ENCODE results near the gene SCLT1. TPM values are rescaled to one million over a fixed set of nuclear protein-coding genes. Genes with fewer than 3 reads are reported as not detected.

The SCLT1 gene
- total and polyA plus RNA-seq, 2 donors (not counting 1 experiment from before 2014, with no cell fraction given): 3.5 to 27.2 TPM

GRCh38 chr4:129064717-129065116 lies 28.6 kb downstream of the SCLT1 start:
- no peak overlapping the region for H3K9ac ChIP-seq (ENCODE audit: low read length)
- peaks cover 17% of the 10 kb centered on the region for H3K9me3 Mint-ChIP-seq (ENCODE audit: insufficient read depth)
- no peak overlapping the region for H3K27ac ChIP-seq (ENCODE audit: low read length in 2 of 2)
- ChIA-PET POLR2A (no interaction called here), CTCF (no interaction called here)
- H4K20me1 ChIP-seq (ENCODE audit: control insufficient read depth, insufficient read depth, low read length, poor library complexity, severe bottlenecking): no peaks in the 10 kb centered on the region
- H3K27ac Mint-ChIP-seq: no peak overlapping the region
- intact Hi-C loops (cut with micrococcal nuclease): no loop called here
- no peaks in the 10 kb centered on the region for H3K27me3 ChIP-seq (replicated peaks in 1 of 4; ENCODE audit: control extremely low read depth in 1 of 4, control insufficient read depth in 3 of 4, insufficient read depth in 4 of 4, low read length in 3 of 4)
- H3K36me3 ChIP-seq (replicated peaks in 1 of 2; ENCODE audit: control extremely low read depth in 1 of 2, control insufficient read depth in 1 of 2, extremely low read depth in 1 of 2, insufficient read depth in 2 of 2, low read length in 1 of 2): peaks cover 8 to 9% of the 10 kb centered on the region in 2 experiments
- ATAC-seq (ENCODE audit: low read depth): no peak
- H3K79me2 ChIP-seq (ENCODE audit: control insufficient read depth, insufficient read depth, low read length): no peaks in the 10 kb centered on the region
- peaks cover 4% of the 10 kb centered on the region for H3K4me1 Mint-ChIP-seq
- no peak overlapping the region for H3K4me2 ChIP-seq (replicated peaks; ENCODE audit: low read depth, low read length, poor library complexity, severe bottlenecking)
- no peak overlapping the region for H2AFZ ChIP-seq (ENCODE audit: insufficient read depth, low read depth, low read length, poor library complexity, severe bottlenecking)
- peaks cover 12 to 57% (median 29%) of the 10 kb centered on the region in 3 donors for H3K9me3 ChIP-seq (ENCODE audit: control extremely low read depth in 1 of 3, control insufficient read depth in 2 of 3, insufficient read depth in 1 of 3, low read length in 2 of 3)
- DNase-seq: no peak
- H3K4me3 Mint-ChIP-seq: no peak overlapping the region
- TF ChIP-seq EZH2 (IDR thresholded peaks at IDR 0.05; ENCODE audit: borderline replicate concordance, insufficient read depth, low read depth, low read length, poor library complexity, severe bottlenecking): no peak
- no peak for TF ChIP-seq CTCF (IDR thresholded peaks at IDR 0.05)
- no peaks in the 10 kb centered on the region for H3K4me1 ChIP-seq (ENCODE audit: control insufficient read depth in 2 of 2, insufficient read depth in 2 of 2, low read length in 2 of 2)
- no peaks in the 10 kb centered on the region for H3K27me3 Mint-ChIP-seq
- no peak overlapping the region for H3K4me3 ChIP-seq (ENCODE audit: control extremely low read depth in 1 of 5, extremely low read depth in 1 of 5, insufficient read depth in 1 of 5, low read depth in 2 of 5, low read length in 4 of 5)

GRCh38 chr4:129063640-129064039 lies 29.7 kb downstream of the SCLT1 start:
- H3K27me3 Mint-ChIP-seq: no peaks in the 10 kb centered on the region
- CTCF ChIA-PET: no interaction called here
- no peak overlapping the region for H3K9ac ChIP-seq (ENCODE audit: low read length)
- H3K9me3 Mint-ChIP-seq (ENCODE audit: insufficient read depth): peaks cover 22% of the 10 kb centered on the region
- no peaks in the 10 kb centered on the region for H4K20me1 ChIP-seq (ENCODE audit: control insufficient read depth, insufficient read depth, low read length, poor library complexity, severe bottlenecking)
- DNase-seq: no peak
- no CpG with 5 or more reads among the region's 2 CpGs for WGBS (ENCODE audit: insufficient coverage)
- no peak for ATAC-seq (ENCODE audit: low read depth)
- no peak overlapping the region for H3K4me3 ChIP-seq (ENCODE audit: control extremely low read depth in 1 of 5, extremely low read depth in 1 of 5, insufficient read depth in 1 of 5, low read depth in 2 of 5, low read length in 4 of 5)
- H3K9me3 ChIP-seq (ENCODE audit: control extremely low read depth in 1 of 3, control insufficient read depth in 2 of 3, insufficient read depth in 1 of 3, low read length in 2 of 3): peaks cover 15 to 65% (median 29%) of the 10 kb centered on the region in 3 donors
- H3K79me2 ChIP-seq (ENCODE audit: control insufficient read depth, insufficient read depth, low read length): no peaks in the 10 kb centered on the region
- no peak overlapping the region for H3K27ac ChIP-seq (ENCODE audit: low read length in 2 of 2)
- H3K4me3 Mint-ChIP-seq: no peak overlapping the region
- no peak overlapping the region for H3K4me2 ChIP-seq (replicated peaks; ENCODE audit: low read depth, low read length, poor library complexity, severe bottlenecking)
- TF ChIP-seq EZH2 (IDR thresholded peaks at IDR 0.05; ENCODE audit: borderline replicate concordance, insufficient read depth, low read depth, low read length, poor library complexity, severe bottlenecking) (no peak), CTCF (IDR thresholded peaks at IDR 0.05) (no peak)
- H3K36me3 ChIP-seq (replicated peaks in 1 of 2; ENCODE audit: control extremely low read depth in 1 of 2, control insufficient read depth in 1 of 2, extremely low read depth in 1 of 2, insufficient read depth in 2 of 2, low read length in 1 of 2): peaks cover 8 to 9% of the 10 kb centered on the region in 2 experiments
- POLR2A ChIA-PET: no interaction called here
- no peak overlapping the region for H2AFZ ChIP-seq (ENCODE audit: insufficient read depth, low read depth, low read length, poor library complexity, severe bottlenecking)
- no peaks in the 10 kb centered on the region for H3K4me1 ChIP-seq (ENCODE audit: control insufficient read depth in 2 of 2, insufficient read depth in 2 of 2, low read length in 2 of 2)
- no peaks in the 10 kb centered on the region for H3K4me1 Mint-ChIP-seq
- intact Hi-C loops (cut with micrococcal nuclease): no loop called here
- H3K27ac Mint-ChIP-seq: no peak overlapping the region
- H3K27me3 ChIP-seq (replicated peaks in 1 of 4; ENCODE audit: control extremely low read depth in 1 of 4, control insufficient read depth in 3 of 4, insufficient read depth in 4 of 4, low read length in 3 of 4): no peaks in the 10 kb centered on the region

Measured in B cell (primary cell).